Stimulated activated naive CD4-positive, alpha-beta T cell (primary cell): Measurements from ENCODE around the gene GRK1.
"Not testable (repeated sequence)": the region's sequence is repeated elsewhere in the genome, so short reads cannot be mapped to it uniquely, and the experiment has no call there.

Experiments
- DNase-seq, 6 experiments: peaks; one replicate each; lab custom pipeline; 2025; lab: John Stamatoyannopoulos, UW

GRK1 gene

DNA sequence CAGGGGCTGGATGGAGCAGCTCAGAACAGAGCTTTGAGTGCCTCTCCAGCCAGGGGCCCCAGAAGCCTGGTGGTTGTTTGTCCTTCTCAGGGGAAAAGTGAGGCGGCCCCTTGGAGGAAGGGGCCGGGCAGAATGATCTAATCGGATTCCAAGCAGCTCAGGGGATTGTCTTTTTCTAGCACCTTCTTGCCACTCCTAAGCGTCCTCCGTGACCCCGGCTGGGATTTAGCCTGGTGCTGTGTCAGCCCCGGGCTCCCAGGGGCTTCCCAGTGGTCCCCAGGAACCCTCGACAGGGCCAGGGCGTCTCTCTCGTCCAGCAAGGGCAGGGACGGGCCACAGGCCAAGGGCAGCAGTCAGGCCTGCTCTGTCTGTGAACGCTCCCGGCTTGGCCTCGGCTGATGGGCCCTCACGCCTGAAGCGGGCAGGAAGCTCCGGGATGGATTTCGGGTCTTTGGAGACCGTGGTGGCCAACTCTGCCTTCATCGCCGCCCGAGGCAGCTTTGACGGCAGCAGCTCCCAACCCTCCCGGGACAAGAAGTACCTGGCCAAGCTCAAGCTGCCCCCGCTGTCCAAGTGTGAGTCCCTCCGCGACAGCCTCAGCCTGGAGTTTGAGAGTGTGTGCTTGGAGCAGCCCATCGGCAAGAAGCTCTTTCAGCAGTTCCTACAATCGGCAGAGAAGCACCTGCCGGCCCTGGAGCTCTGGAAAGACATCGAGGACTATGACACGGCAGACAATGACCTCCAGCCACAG lies at the start of gene GRK1:
Gene GRK1, plus strand, starts transcription at position 269 of the 751 bp plus-strand sequence. Its CDS starts 168 bp downstream, at position 437.
- no peak for DNase-seq

GRCh38 chr13:113617961-113618360 lies 49.1 kb upstream of the GRK1 start:
- no peak for DNase-seq

GRCh38 chr13:113618455-113618854 lies 48.6 kb upstream of the GRK1 start:
- no peak for DNase-seq

- no peak for DNase-seq
Observed at GRCh38 chr13:113620036-113620796, 46.8 kb upstream of the GRK1 start.

DNA sequence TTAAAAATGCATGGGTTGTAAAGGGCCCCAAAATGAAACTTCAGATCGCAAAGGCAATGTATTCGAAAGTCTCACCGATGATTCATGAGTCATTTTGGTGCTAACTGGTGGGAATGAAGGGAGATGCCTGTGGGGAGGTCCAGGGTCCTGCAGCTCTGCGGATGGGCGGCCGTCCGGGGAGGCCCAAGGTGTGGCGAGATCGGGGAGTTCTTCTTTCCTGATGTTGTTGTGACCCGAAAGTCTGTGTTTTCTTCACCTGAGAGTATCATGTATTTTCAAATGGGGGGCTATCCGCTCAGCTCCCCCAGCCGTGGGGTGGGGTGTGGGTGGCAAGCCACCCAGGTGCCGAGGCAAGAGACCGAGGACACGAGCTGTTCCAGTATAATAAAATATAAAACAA lies 46.0 kb upstream of the GRK1 start:
- DNase-seq = no peak

DNA sequence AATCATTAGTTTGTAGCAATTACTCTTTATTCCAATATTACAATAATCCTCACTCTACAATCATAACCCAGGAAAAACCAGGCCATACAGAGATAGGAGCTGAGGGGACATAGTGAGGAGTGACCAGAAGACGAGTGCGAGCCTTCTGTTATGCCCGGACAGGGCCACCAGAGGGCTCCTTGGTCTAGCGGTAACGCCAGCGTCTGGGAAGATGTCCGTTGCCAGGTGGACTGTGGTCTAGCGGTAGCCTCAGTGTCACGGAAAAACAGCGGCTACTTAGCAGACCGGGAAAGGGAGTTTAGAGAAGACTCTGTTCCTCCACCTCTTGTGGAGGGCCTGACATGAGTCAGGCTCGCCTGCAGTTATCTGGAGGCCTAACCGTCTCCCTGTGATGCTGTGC lies 45.5 kb upstream of the GRK1 start:
- DNase-seq = not testable (repeated sequence)

DNA sequence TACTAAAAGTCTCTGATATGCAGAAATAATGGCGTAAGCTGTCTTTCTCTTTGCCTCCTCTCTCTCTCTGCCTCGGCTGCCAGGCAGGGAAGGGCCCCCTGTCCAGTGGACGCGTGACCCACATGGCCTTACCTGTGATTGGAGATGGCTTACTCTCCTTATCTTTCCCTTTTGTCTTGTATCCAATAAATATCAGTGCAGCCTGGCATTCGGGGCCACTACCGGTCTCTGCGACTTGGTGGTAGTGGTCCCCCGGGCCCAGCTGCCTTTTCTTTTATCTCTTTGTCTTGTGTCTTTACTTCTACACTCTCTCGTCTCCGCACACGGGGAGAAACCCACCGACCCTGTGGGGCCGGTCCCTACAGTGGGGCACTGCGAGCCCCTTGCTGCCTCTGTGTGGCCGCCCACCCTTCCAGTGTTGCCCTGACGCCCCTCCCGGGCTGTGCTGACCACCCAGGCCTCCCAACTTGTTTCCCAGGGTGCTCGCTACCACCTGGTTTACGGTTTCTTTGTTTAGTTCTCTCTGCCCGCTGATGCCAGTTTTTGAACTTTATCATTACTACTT lies 45.0 kb upstream of the GRK1 start:
- DNase-seq = not testable (repeated sequence)

- DNase-seq = no peak
Observed at GRCh38 chr13:113622791-113623490, 44.1 kb upstream of the GRK1 start.

- no peak for DNase-seq
Observed at GRCh38 chr13:113623491-113624234, 43.4 kb upstream of the GRK1 start.

DNA sequence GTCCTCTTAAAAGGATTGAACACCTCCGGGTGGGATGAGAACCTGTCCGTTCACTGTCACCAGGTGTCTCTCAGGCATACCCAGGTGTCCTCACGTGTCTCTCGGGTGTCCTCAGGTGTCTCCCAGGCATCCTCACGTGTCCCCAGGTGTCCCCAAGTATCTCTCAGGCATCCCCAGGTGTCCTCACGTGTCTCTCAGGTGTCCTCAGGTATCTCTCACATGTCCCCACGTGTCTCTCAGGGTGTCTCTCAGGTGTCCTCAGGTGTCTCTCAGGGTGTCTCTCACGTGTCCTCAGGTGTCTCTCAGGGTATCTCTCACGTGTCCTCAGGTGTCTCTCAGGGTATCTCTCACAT lies 42.8 kb upstream of the GRK1 start:
- no peak for DNase-seq

DNA sequence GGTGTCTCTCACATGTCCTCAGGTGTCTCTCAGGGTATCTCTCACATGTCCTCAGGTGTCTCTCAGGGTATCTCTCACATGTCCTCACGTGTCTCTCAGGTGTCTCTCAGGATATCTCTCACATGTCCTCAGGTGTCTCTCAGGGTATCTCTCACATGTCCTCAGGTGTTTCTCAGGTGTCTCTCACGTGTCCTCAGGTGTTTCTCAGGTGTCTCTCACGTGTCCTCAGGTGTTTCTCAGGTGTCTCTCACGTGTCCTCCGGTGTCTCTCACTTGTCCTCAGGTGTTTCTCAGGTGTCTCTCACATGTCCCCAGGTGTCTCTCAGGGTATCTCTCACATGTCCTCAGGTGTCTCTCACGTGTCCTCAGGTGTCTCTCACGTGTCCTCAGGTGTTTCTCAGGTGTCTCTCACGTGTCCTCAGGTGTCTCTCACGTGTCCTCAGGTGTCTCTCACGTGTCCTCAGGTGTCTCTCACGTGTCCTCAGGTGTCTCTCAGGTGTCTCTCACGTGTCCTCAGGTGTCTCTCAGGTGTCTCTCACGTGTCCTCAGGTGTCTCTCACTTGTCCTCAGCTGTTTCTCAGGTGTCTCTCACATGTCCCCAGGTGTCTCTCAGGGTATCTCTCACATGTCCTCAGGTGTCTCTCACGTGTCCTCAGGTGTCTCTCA lies 42.2 kb upstream of the GRK1 start:
- DNase-seq = not testable (repeated sequence)

- DNase-seq = no peak
Observed at GRCh38 chr13:113625965-113626721, 40.9 kb upstream of the GRK1 start.

GRCh38 chr13:113627136-113627535 lies 39.9 kb upstream of the GRK1 start:
- no peak for DNase-seq

- DNase-seq = no peak
Observed at GRCh38 chr13:113628291-113629270, 38.4 kb upstream of the GRK1 start.

GRCh38 chr13:113629866-113630265 lies 37.2 kb upstream of the GRK1 start:
- no peak for DNase-seq

GRCh38 chr13:113630296-113630695 lies 36.7 kb upstream of the GRK1 start:
- DNase-seq = no peak

DNA sequence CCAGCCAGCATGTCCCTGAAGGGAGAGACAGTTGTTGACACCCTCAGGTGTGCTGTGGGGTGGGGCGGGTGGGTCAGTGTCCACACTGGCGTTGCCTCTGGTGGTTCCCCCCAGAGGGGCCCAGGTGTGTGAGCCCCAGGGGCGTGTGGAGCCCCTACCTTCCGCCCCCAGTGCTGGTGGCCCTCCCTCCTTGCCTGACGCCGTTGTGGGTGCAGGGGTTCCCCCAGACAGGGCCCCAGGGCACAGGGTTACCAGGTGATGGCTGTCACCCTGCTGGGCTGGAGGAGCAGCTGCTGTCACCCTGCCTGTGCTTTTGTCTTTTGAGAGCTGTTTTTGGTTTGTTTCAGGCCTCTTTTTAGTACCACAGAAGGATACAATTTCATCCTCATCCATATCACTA lies 36.2 kb upstream of the GRK1 start:
- DNase-seq = no peak

DNA sequence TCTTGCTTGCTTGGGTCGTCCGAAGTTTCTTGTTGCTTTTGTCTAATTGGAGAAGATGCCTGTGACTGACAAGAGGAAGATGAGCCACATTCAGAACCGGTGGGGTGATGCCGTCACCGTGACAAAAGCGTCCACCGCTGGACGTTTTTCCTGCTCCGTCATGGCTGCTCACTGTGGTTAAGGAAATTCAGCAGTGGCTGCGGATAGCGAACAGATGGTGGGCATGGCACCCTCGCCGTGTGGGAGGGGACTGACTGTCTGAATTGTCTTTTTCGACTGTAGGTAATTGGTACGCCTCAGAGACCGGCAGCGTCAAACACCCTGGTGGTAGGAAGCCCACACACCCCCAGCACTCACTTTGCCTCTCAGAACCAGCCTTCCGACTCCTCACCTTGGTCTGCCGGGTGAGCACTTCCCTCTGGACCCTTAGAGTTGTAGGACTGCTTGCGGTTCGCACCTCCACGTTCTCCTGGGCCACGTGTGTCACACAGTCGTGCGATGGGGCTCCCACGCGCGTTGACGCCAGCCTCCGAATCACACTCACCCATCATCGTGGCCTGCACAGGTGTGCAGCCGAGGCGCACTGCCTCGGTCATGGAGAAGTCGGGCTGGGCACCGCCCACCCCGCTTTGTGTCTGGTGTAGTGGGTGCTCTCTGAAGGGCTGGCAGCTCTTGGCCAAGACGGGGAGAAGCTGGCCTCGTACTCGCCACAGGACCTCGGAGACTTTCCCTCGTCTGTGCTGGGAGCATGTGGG lies 35.5 kb upstream of the GRK1 start:
- no peak for DNase-seq
